A549 (cell line): ENCODE data around the gene UNC93A.

ENCODE experiments used
- CBX8 ChIP-seq: fragments of 200-600 bp; sonication (generic); IDR thresholded peaks from 2 replicates; pipeline ENCODE4 v1.6.1; 2016
- CHD2 ChIP-seq: fragments of 150-350 bp; IDR thresholded peaks from 2 replicates; pipeline ENCODE4 v1.6.1; 2014; ENCODE audit warnings: low read length; ENCODE audit not compliant: partially characterized antibody
- CHD4 ChIP-seq: fragments of 200-600 bp; sonication (generic); IDR thresholded peaks from 2 replicates; pipeline ENCODE4 v1.6.1; 2016; ENCODE audit warnings: antibody characterized with exemption, mild to moderate bottlenecking, borderline replicate concordance
- GATA3 ChIP-seq: IDR thresholded peaks from 2 replicates; pipeline ENCODE4 v1.6.1; 2012; ENCODE audit warnings: borderline replicate concordance
- MYC ChIP-seq: IDR thresholded peaks from 2 replicates; pipeline ENCODE4 v1.6.1; 2012; ENCODE audit warnings: mild to moderate bottlenecking, inconsistent platforms, low read length, improper control_type of control experiment, borderline replicate concordance
- NR3C1 ChIP-seq: fragments of >200 bp; sonication (Bioruptor Twin); formaldehyde crosslinking; IDR thresholded peaks from 3 replicates; pipeline ENCODE4 v1.6.1; 2017
- POLR2A ChIP-seq: IDR thresholded peaks from 2 replicates; pipeline ENCODE4 v1.6.1; 2012; ENCODE audit warnings: mild to moderate bottlenecking, low read length
- RAD21 ChIP-seq, 2 experiments: fragments of >200 bp in 1 of 2; sonication (Bioruptor Twin) in 1 of 2; formaldehyde crosslinking in 1 of 2; IDR thresholded peaks in 1 of 2; conservative IDR thresholded peaks in 1 of 2; 2 replicates in 1 of 2; 3 replicates in 1 of 2; pipeline ENCODE4 v1.6.1; 2012 to 2018; ENCODE audit warnings: inconsistent platforms in 1 of 2
- RCOR1 ChIP-seq: fragments of 150-350 bp; IDR thresholded peaks from 2 replicates; pipeline ENCODE4 v1.6.1; 2014; ENCODE audit warnings: antibody characterized with exemption, low read length, low read depth
- REST ChIP-seq: fragments of 200-600 bp; sonication (generic); IDR thresholded peaks from 2 replicates; pipeline ENCODE4 v1.6.1; 2016; ENCODE audit warnings: antibody characterized with exemption, mild to moderate bottlenecking, moderate library complexity
- RFX5 ChIP-seq: fragments of 450-650 bp; IDR thresholded peaks from 2 replicates; pipeline ENCODE4 v1.7.1; 2014; ENCODE audit warnings: antibody characterized with exemption, mild to moderate bottlenecking, moderate library complexity
- TF ChIP-seq, protein P1 (sequence below): fragments of >200 bp; sonication (Bioruptor Twin); formaldehyde crosslinking; IDR thresholded peaks from 3 replicates; pipeline ENCODE4 v1.5.1; 2016
- TF ChIP-seq, protein P2 (sequence below): IDR thresholded peaks from 2 replicates; pipeline ENCODE4 v1.6.1; 2012
- TF ChIP-seq, protein P3 (sequence below): fragments of 150-350 bp; IDR thresholded peaks from 2 replicates; pipeline ENCODE4 v1.6.1; 2014; ENCODE audit warnings: low read depth, mild to moderate bottlenecking, low read length

- TF ChIP-seq, protein P1, sequence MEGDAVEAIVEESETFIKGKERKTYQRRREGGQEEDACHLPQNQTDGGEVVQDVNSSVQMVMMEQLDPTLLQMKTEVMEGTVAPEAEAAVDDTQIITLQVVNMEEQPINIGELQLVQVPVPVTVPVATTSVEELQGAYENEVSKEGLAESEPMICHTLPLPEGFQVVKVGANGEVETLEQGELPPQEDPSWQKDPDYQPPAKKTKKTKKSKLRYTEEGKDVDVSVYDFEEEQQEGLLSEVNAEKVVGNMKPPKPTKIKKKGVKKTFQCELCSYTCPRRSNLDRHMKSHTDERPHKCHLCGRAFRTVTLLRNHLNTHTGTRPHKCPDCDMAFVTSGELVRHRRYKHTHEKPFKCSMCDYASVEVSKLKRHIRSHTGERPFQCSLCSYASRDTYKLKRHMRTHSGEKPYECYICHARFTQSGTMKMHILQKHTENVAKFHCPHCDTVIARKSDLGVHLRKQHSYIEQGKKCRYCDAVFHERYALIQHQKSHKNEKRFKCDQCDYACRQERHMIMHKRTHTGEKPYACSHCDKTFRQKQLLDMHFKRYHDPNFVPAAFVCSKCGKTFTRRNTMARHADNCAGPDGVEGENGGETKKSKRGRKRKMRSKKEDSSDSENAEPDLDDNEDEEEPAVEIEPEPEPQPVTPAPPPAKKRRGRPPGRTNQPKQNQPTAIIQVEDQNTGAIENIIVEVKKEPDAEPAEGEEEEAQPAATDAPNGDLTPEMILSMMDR: no peak
- no peak for TF ChIP-seq RFX5
- no peak for TF ChIP-seq GATA3
- TF ChIP-seq POLR2A: no peak
- TF ChIP-seq, protein P2, sequence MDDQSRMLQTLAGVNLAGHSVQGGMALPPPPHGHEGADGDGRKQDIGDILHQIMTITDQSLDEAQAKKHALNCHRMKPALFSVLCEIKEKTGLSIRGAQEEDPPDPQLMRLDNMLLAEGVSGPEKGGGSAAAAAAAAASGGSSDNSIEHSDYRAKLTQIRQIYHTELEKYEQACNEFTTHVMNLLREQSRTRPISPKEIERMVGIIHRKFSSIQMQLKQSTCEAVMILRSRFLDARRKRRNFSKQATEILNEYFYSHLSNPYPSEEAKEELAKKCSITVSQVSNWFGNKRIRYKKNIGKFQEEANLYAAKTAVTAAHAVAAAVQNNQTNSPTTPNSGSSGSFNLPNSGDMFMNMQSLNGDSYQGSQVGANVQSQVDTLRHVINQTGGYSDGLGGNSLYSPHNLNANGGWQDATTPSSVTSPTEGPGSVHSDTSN: no peak
- no peak for TF ChIP-seq REST
- no peak for TF ChIP-seq CBX8
- no peak for TF ChIP-seq RCOR1
- TF ChIP-seq RAD21 (conservative IDR thresholded peaks at IDR 0.05 in 1 of 2, IDR thresholded peaks at IDR 0.05 in 1 of 2): no peak
- TF ChIP-seq MYC: no peak
- TF ChIP-seq NR3C1: no peak
- TF ChIP-seq CHD2: no peak
- TF ChIP-seq, protein P3, sequence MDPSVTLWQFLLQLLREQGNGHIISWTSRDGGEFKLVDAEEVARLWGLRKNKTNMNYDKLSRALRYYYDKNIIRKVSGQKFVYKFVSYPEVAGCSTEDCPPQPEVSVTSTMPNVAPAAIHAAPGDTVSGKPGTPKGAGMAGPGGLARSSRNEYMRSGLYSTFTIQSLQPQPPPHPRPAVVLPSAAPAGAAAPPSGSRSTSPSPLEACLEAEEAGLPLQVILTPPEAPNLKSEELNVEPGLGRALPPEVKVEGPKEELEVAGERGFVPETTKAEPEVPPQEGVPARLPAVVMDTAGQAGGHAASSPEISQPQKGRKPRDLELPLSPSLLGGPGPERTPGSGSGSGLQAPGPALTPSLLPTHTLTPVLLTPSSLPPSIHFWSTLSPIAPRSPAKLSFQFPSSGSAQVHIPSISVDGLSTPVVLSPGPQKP: no peak
- TF ChIP-seq CHD4: no peak
These were observed 26.1 kb downstream of the UNC93A start for GRCh38 chr6:167317172-167317571.
